ENCODE measurements around the gene PAEP.
"Not testable (repeated sequence)": the region's sequence is repeated elsewhere in the genome, so short reads cannot be mapped to it uniquely, and the experiment has no call there.

Gene PAEP

GRCh38 chr9:135545646-135546176 is 15.8 kb upstream of the PAEP start, which contains the start of gene OBP2A:
Gene OBP2A, plus strand, starts transcription at chr9:135546126. Its CDS starts 55 bp downstream, at chr9:135546181.
- not testable (repeated sequence) for H3K4me3 ChIP-seq (ENCODE audit: low read depth in 1 of 2, low read length in 2 of 2); H3K27me3 ChIP-seq (ENCODE audit: control insufficient read depth in 1 of 2, insufficient read depth in 2 of 2, low read length in 2 of 2); H3K9me3 ChIP-seq (ENCODE audit: low read length); H3K9ac ChIP-seq (ENCODE audit: low read length); H3K27ac ChIP-seq (ENCODE audit: low read depth, low read length); H3K36me3 ChIP-seq (ENCODE audit: insufficient read depth, low read length); H3K4me1 ChIP-seq (ENCODE audit: insufficient read depth, low read length)

GRCh38 chr9:135546792-135547617 is 14.6 kb upstream of the PAEP start:
- H3K9ac ChIP-seq (ENCODE audit: low read length); H3K27ac ChIP-seq (ENCODE audit: low read depth, low read length); H3K4me3 ChIP-seq (ENCODE audit: low read depth in 1 of 2, low read length in 2 of 2); H3K36me3 ChIP-seq (ENCODE audit: insufficient read depth, low read length); H3K4me1 ChIP-seq (ENCODE audit: insufficient read depth, low read length); H3K9me3 ChIP-seq (ENCODE audit: low read length); H3K27me3 ChIP-seq (ENCODE audit: control insufficient read depth in 1 of 2, insufficient read depth in 2 of 2, low read length in 2 of 2): not testable (repeated sequence)

- no peak overlapping the region for H3K9ac ChIP-seq (ENCODE audit: low read length)
- no peaks in the 10 kb centered on the region for H3K9me3 ChIP-seq (ENCODE audit: low read length)
- H3K4me3 ChIP-seq (ENCODE audit: low read depth in 1 of 2, low read length in 2 of 2), result no peak overlapping the region
- no peaks in the 10 kb centered on the region for H3K4me1 ChIP-seq (ENCODE audit: insufficient read depth, low read length)
- peaks cover 0 to 6% of the 10 kb centered on the region in 2 donors for H3K27me3 ChIP-seq (ENCODE audit: control insufficient read depth in 1 of 2, insufficient read depth in 2 of 2, low read length in 2 of 2)
- no peak overlapping the region for H3K27ac ChIP-seq (ENCODE audit: low read depth, low read length)
- H3K36me3 ChIP-seq (ENCODE audit: insufficient read depth, low read length), result no peaks in the 10 kb centered on the region
Observed at GRCh38 chr9:135547756-135548736, 13.5 kb upstream of the PAEP start.

- not testable (repeated sequence) for H3K9me3 ChIP-seq (ENCODE audit: low read length); H3K9ac ChIP-seq (ENCODE audit: low read length); H3K4me1 ChIP-seq (ENCODE audit: insufficient read depth, low read length); H3K27me3 ChIP-seq (ENCODE audit: control insufficient read depth in 1 of 2, insufficient read depth in 2 of 2, low read length in 2 of 2); H3K4me3 ChIP-seq (ENCODE audit: low read depth in 1 of 2, low read length in 2 of 2); H3K27ac ChIP-seq (ENCODE audit: low read depth, low read length); H3K36me3 ChIP-seq (ENCODE audit: insufficient read depth, low read length)
Observed at GRCh38 chr9:135549478-135550343, 11.8 kb upstream of the PAEP start.

- Histone ChIP-seq H3K36me3 (ENCODE audit: insufficient read depth, low read length) (no peaks in the 10 kb centered on the region), H3K4me3 (ENCODE audit: low read depth in 1 of 2, low read length in 2 of 2) (no peak overlapping the region), H3K27me3 (ENCODE audit: control insufficient read depth in 1 of 2, insufficient read depth in 2 of 2, low read length in 2 of 2) (peaks cover 0 to 6% of the 10 kb centered on the region in 2 donors), H3K9ac (ENCODE audit: low read length) (no peak overlapping the region), H3K9me3 (ENCODE audit: low read length) (no peaks in the 10 kb centered on the region), H3K4me1 (ENCODE audit: insufficient read depth, low read length) (no peaks in the 10 kb centered on the region), H3K27ac (ENCODE audit: low read depth, low read length) (no peak overlapping the region)
Observed at GRCh38 chr9:135550344-135550918, 11.1 kb upstream of the PAEP start.

GRCh38 chr9:135551031-135551430 is 10.5 kb upstream of the PAEP start:
- Histone ChIP-seq H3K27me3 (ENCODE audit: control insufficient read depth in 1 of 2, insufficient read depth in 2 of 2, low read length in 2 of 2) (peaks cover 0 to 6% of the 10 kb centered on the region in 2 donors), H3K9ac (ENCODE audit: low read length) (no peak overlapping the region), H3K4me1 (ENCODE audit: insufficient read depth, low read length) (no peaks in the 10 kb centered on the region), H3K27ac (ENCODE audit: low read depth, low read length) (no peak overlapping the region), H3K36me3 (ENCODE audit: insufficient read depth, low read length) (no peaks in the 10 kb centered on the region), H3K9me3 (ENCODE audit: low read length) (no peaks in the 10 kb centered on the region), H3K4me3 (ENCODE audit: low read depth in 1 of 2, low read length in 2 of 2) (no peak overlapping the region)

GRCh38 chr9:135551456-135551855 is 10.1 kb upstream of the PAEP start:
- H3K27ac ChIP-seq (ENCODE audit: low read depth, low read length), result no peak overlapping the region
- peaks cover 0 to 6% of the 10 kb centered on the region in 2 donors for H3K27me3 ChIP-seq (ENCODE audit: control insufficient read depth in 1 of 2, insufficient read depth in 2 of 2, low read length in 2 of 2)
- H3K9me3 ChIP-seq (ENCODE audit: low read length), result no peaks in the 10 kb centered on the region
- no peaks in the 10 kb centered on the region for H3K36me3 ChIP-seq (ENCODE audit: insufficient read depth, low read length)
- H3K4me1 ChIP-seq (ENCODE audit: insufficient read depth, low read length), result no peaks in the 10 kb centered on the region
- H3K9ac ChIP-seq (ENCODE audit: low read length), result no peak overlapping the region
- no peak overlapping the region for H3K4me3 ChIP-seq (ENCODE audit: low read depth in 1 of 2, low read length in 2 of 2)

- Histone ChIP-seq H3K9me3 (ENCODE audit: low read length) (no peaks in the 10 kb centered on the region), H3K27ac (ENCODE audit: low read depth, low read length) (no peak overlapping the region), H3K4me1 (ENCODE audit: insufficient read depth, low read length) (no peaks in the 10 kb centered on the region), H3K4me3 (ENCODE audit: low read depth in 1 of 2, low read length in 2 of 2) (no peak overlapping the region), H3K36me3 (ENCODE audit: insufficient read depth, low read length) (no peaks in the 10 kb centered on the region), H3K9ac (ENCODE audit: low read length) (no peak overlapping the region), H3K27me3 (ENCODE audit: control insufficient read depth in 1 of 2, insufficient read depth in 2 of 2, low read length in 2 of 2) (peaks cover 0 to 6% of the 10 kb centered on the region in 2 donors)
Observed at GRCh38 chr9:135552021-135552697, 9.4 kb upstream of the PAEP start.

- Histone ChIP-seq H3K27ac (ENCODE audit: low read depth, low read length) (no peak overlapping the region), H3K36me3 (ENCODE audit: insufficient read depth, low read length) (no peaks in the 10 kb centered on the region), H3K4me1 (ENCODE audit: insufficient read depth, low read length) (no peaks in the 10 kb centered on the region), H3K4me3 (ENCODE audit: low read depth in 1 of 2, low read length in 2 of 2) (no peak overlapping the region), H3K9ac (ENCODE audit: low read length) (no peak overlapping the region), H3K9me3 (ENCODE audit: low read length) (no peaks in the 10 kb centered on the region), H3K27me3 (ENCODE audit: control insufficient read depth in 1 of 2, insufficient read depth in 2 of 2, low read length in 2 of 2) (peaks cover 0 to 6% of the 10 kb centered on the region in 2 donors)
Observed at GRCh38 chr9:135552698-135553171, 8.8 kb upstream of the PAEP start.

- Histone ChIP-seq H3K9ac (ENCODE audit: low read length) (no peak overlapping the region), H3K4me3 (ENCODE audit: low read depth in 1 of 2, low read length in 2 of 2) (no peak overlapping the region), H3K4me1 (ENCODE audit: insufficient read depth, low read length) (no peaks in the 10 kb centered on the region), H3K27me3 (ENCODE audit: control insufficient read depth in 1 of 2, insufficient read depth in 2 of 2, low read length in 2 of 2) (peaks cover 0 to 6% of the 10 kb centered on the region in 2 donors), H3K9me3 (ENCODE audit: low read length) (no peaks in the 10 kb centered on the region), H3K27ac (ENCODE audit: low read depth, low read length) (no peak overlapping the region), H3K36me3 (ENCODE audit: insufficient read depth, low read length) (no peaks in the 10 kb centered on the region)
Observed at GRCh38 chr9:135554718-135555117, 6.8 kb upstream of the PAEP start.
